ENCODE results near the gene PDXDC1.
"Not testable (repeated sequence)": the region's sequence is repeated elsewhere in the genome, so short reads cannot be mapped to it uniquely, and the experiment has no call there.

Gene PDXDC1

DNA sequence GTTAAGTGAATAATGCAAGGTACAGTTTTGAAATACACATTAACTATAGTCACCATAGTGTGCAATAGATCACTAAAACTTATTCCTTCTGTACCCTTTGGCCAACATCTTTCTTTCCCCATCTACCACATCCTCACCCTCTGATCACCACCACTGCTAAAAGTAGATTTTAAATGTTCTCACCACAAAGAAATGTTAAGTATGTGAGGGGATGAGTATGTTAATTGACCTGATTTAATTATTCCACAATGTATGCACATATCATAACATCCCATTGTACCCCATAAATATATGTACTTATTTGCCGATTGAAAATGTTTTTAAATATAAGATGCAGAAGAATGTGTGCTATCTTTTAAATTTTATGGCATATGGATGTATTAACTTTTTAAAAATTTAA lies 188.2 kb downstream of the PDXDC1 start:
- not testable (repeated sequence) for DNase-seq (ENCODE audit: low read depth)

DNA sequence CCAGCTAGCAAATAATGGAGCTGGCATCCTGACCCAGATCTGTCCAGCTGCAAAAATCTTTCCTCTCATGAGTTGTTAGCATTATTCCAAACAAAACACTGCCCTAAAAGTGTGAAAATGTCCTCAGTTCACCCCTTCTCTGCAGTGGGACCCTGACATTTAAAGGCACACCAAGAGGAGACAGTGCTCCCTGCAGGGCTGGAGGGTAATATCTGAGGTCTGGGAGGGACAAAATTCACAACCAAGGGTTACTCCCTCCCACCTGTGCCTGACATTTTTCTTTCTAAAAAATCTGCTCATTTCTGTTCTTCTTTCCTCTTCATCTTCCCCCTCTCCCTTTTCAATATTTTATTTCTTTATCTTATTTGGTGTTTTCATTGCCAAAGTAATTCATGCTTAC lies 191.4 kb downstream of the PDXDC1 start:
- not testable (repeated sequence) for DNase-seq (ENCODE audit: low read depth)

DNA sequence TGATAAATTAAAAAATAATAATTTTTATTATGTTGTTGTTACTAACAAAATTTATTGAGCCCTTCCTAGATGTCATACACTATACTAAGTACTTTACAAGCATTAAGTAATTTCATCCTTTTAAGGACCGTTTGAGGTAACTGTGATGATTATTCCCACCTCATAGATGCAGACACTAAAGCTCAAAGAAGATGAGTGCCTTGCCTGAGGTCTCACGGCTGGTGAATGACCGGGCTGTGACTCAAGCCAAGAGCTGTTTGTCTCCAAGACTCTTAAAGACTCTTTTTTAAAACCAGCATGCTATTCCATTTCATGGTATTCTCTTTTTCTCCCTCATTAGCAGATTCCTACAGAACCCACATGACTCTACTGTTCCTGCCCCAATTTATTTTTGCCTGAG lies 193.5 kb downstream of the PDXDC1 start:
- not testable (repeated sequence) for DNase-seq (ENCODE audit: low read depth)

DNA sequence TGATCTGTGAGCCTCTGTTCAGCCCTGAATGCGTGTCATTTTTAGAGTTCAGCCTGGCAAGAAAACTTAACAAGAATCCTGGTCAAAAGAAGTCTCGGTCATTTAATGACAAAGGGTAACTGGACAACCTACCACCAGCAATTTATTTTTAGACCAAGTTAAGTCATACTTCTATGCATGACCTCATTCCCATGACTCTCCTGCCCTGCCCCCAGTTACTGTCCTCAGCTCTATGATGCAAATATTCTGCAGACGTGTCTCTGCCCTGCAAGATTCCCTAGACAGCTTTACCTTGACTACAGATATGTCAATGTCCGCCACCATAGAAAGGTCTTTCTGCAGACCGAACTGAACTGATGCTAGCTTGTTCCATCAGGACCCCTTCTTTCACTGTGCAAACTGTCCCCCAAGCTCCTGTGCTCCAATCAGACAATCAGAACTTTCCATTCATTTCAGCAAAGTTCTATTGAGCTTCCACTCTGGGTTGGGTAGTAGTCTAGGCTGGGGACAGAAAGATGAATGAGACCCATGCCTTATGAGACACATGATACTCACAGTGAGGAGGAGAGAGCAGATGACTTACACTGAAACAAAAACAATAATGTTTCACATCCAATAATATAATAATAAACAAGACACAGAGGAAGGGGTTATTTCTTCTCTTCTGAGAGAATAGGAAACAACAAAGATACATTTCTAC lies 194.3 kb downstream of the PDXDC1 start:
- DNase-seq (ENCODE audit: low read depth), result not testable (repeated sequence)

DNA sequence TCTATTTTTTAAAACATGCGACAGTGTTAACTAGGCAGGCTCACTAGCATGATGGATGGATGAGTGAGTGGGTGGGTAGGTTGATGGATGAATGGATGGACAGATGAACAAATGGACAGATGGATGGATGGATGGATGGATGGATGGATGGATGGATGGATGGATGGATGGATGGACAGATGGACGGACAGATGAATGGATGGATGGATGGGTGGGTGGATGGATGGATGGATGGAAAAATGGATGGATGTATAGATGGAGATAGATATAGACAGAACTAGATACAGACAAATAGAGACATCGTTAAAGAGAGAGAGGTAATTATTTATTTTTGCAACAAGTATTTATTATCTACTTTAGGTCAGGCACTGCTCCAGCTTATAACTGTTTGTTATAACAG lies 205.1 kb downstream of the PDXDC1 start:
- DNase-seq (ENCODE audit: low read depth), result not testable (repeated sequence)

DNA sequence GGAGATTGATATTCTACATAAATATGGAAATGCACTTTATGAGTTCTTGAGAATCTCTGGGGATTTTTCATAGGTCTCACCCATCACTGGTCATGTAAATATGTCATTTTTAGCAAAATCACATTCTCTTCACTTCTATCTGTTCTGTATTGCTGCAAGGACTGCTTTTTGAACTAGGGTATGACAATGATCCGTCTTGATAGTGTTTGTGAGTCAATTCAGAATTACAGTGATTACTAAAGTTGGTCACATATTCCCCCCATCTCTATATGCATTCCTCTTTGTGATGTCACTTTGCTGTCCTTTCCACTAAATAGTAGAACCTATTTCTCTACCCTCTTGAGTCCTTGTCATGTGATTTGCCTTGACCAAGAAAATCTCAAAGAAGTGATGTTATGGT lies 206.1 kb downstream of the PDXDC1 start:
- not testable (repeated sequence) for DNase-seq (ENCODE audit: low read depth)

DNA sequence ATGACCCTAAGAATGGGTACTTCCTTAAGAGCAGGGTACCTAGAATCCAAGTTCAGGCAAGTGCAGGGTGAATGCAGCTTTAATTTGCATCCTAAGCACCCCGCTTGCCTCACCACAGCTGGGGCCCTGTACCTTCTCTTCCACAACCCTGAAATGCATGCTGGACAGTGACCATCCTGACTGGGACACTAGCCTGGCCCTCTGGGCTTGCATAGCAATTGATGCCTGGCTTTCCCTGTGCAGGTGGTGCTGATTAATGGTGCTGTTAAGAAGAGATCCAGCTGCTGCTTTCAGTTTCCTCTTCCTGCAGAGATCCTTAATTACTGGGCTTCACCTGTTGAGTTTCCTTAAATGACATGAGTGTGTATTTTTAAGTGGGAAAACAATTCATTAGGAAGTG lies 209.2 kb downstream of the PDXDC1 start:
- not testable (repeated sequence) for DNase-seq (ENCODE audit: low read depth)

Measured in stromal cell of bone marrow (primary cell).